Suprapubic skin (tissue), 4 donors: ENCODE data around the gene IHH. TPM values are rescaled to one million over a fixed set of nuclear protein-coding genes. Genes with fewer than 3 reads are reported as not detected.

Experiments
- DNase-seq, 2 donors: peaks; one replicate each; pipeline ENCODE4 v3.0.0-alpha.2; 2019; ENCODE audit warnings: low spot score in 2 of 2
- H3K27ac ChIP-seq: fragments of 200-600 bp; sonication (generic); one replicate; pipeline ENCODE4 v1.5.1; 2019
- H3K27me3 ChIP-seq: fragments of 200-600 bp; sonication (generic); one replicate; pipeline ENCODE4 v1.5.1; 2019
- H3K36me3 ChIP-seq: fragments of 200-600 bp; sonication (generic); one replicate; pipeline ENCODE4 v1.5.1; 2019
- H3K4me1 ChIP-seq: fragments of 200-600 bp; sonication (generic); one replicate; pipeline ENCODE4 v1.5.1; 2019
- H3K4me3 ChIP-seq: fragments of 200-600 bp; sonication (generic); one replicate; pipeline ENCODE4 v1.5.1; 2019; ENCODE audit warnings: mild to moderate bottlenecking
- H3K9me3 ChIP-seq: fragments of 200-600 bp; sonication (generic); one replicate; pipeline ENCODE4 v1.5.1; 2019
- CTCF ChIP-seq, 2 donors: fragments of 200-600 bp in 1 of 2; fragments of 450-650 bp in 1 of 2; sonication (generic) in 1 of 2; IDR thresholded peaks; one replicate each; pipeline ENCODE4 v1.5.1; 2016 to 2019; ENCODE audit warnings: antibody characterized with exemption in 2 of 2, mild to moderate bottlenecking in 1 of 2, moderate library complexity in 1 of 2
- EP300 ChIP-seq: sonication (generic); formaldehyde crosslinking; IDR thresholded peaks from one replicate; pipeline ENCODE4 v1.6.1; 2017; ENCODE audit warnings: antibody characterized with exemption
- POLR2A ChIP-seq, 2 donors: fragments of 450-650 bp; IDR thresholded peaks; one replicate each; pipeline ENCODE4 v1.6.1; 2017; ENCODE audit warnings: antibody characterized with exemption in 2 of 2, mild to moderate bottlenecking in 2 of 2, moderate library complexity in 2 of 2
- POLR2AphosphoS5 ChIP-seq, 3 donors: sonication (generic); formaldehyde crosslinking; IDR thresholded peaks; one replicate each; pipeline ENCODE4 v1.6.1; 2017; ENCODE audit warnings: antibody characterized with exemption in 3 of 3
- WGBS: methylation state at CpG from one replicate; pipeline ENCODE4 v1.1.5; 2018; 5-methylcytosine and 5-hydroxymethylcytosine counted together
- total RNA-seq, 4 donors: library from RNA; depleted of rRNA; stranded (reverse); fragments of >200 nt; gene quantifications; one replicate each; pipeline ENCODE4 v1.1.0, GENCODE V29; 2016

The IHH gene
- total RNA-seq, 4 donors from 2014 or later = 0.23 to 0.30 TPM; not detected in 2

- H3K9me3 ChIP-seq = no peaks in the 10 kb centered on the region
- no peak overlapping the region for H3K4me3 ChIP-seq
- no peaks in the 10 kb centered on the region for H3K4me1 ChIP-seq
- TF ChIP-seq CTCF (IDR thresholded peaks at IDR 0.05) = no peak
- no peak for TF ChIP-seq EP300
- no peak for TF ChIP-seq POLR2AphosphoS5 (IDR thresholded peaks at IDR 0.05)
- no peak for TF ChIP-seq POLR2A (IDR thresholded peaks at IDR 0.05)
- H3K27me3 ChIP-seq = peaks cover 11% of the 10 kb centered on the region
- WGBS = 80% methylated on average over 12 of the region's 12 CpGs
- H3K27ac ChIP-seq = no peak overlapping the region
- no peak for DNase-seq
- H3K36me3 ChIP-seq = no peaks in the 10 kb centered on the region
Observed at GRCh38 chr2:219023045-219023605, 37.6 kb downstream of the IHH start.

GRCh38 chr2:219022616-219023015 lies 38.1 kb downstream of the IHH start:
- Histone ChIP-seq H3K9me3 (no peaks in the 10 kb centered on the region), H3K36me3 (no peaks in the 10 kb centered on the region), H3K27me3 (peaks cover 11% of the 10 kb centered on the region), H3K27ac (no peak overlapping the region), H3K4me3 (no peak overlapping the region), H3K4me1 (no peaks in the 10 kb centered on the region)
- DNase-seq = no peak
- TF ChIP-seq EP300 (no peak), POLR2AphosphoS5 (IDR thresholded peaks at IDR 0.05) (no peak), CTCF (IDR thresholded peaks at IDR 0.05) (no peak), POLR2A (IDR thresholded peaks at IDR 0.05) (no peak)
- WGBS = 95% methylated on average over 5 of the region's 5 CpGs

GRCh38 chr2:219022041-219022440 lies 38.7 kb downstream of the IHH start:
- TF ChIP-seq CTCF (IDR thresholded peaks at IDR 0.05) = no peak
- TF ChIP-seq POLR2A (IDR thresholded peaks at IDR 0.05) = no peak
- no peak for TF ChIP-seq EP300
- no peaks in the 10 kb centered on the region for H3K9me3 ChIP-seq
- no peak overlapping the region for H3K27ac ChIP-seq
- no peak overlapping the region for H3K4me3 ChIP-seq
- 86% methylated on average over 12 of the region's 12 CpGs for WGBS
- no peaks in the 10 kb centered on the region for H3K4me1 ChIP-seq
- peaks cover 11% of the 10 kb centered on the region for H3K27me3 ChIP-seq
- DNase-seq = no peak
- no peaks in the 10 kb centered on the region for H3K36me3 ChIP-seq

- Histone ChIP-seq H3K27me3 (peaks cover 11% of the 10 kb centered on the region), H3K27ac (no peak overlapping the region), H3K4me3 (no peak overlapping the region), H3K9me3 (no peaks in the 10 kb centered on the region), H3K4me1 (no peaks in the 10 kb centered on the region), H3K36me3 (no peaks in the 10 kb centered on the region)
- no peak for TF ChIP-seq EP300
- no peak for TF ChIP-seq POLR2A (IDR thresholded peaks at IDR 0.05)
- no peak for TF ChIP-seq POLR2AphosphoS5 (IDR thresholded peaks at IDR 0.05)
- no peak for TF ChIP-seq CTCF (IDR thresholded peaks at IDR 0.05)
- 42% methylated on average over 9 of the region's 9 CpGs for WGBS
- DNase-seq = no peak
Observed at GRCh38 chr2:219021591-219021990, 39.1 kb downstream of the IHH start.

- Histone ChIP-seq H3K9me3 (no peaks in the 10 kb centered on the region), H3K4me1 (no peaks in the 10 kb centered on the region), H3K27ac (no peak overlapping the region), H3K36me3 (no peaks in the 10 kb centered on the region), H3K4me3 (no peak overlapping the region), H3K27me3 (peaks cover 11% of the 10 kb centered on the region)
- WGBS = 38% methylated on average over 10 of the region's 11 CpGs
- TF ChIP-seq CTCF (IDR thresholded peaks at IDR 0.05) (no peak), POLR2A (IDR thresholded peaks at IDR 0.05) (no peak), POLR2AphosphoS5 (IDR thresholded peaks at IDR 0.05) (no peak), EP300 (no peak)
- no peak for DNase-seq
Observed at GRCh38 chr2:219020604-219021365, 39.9 kb downstream of the IHH start.
